Fibroblast of mammary gland (primary cell): ENCODE results near the gene SEC14L1.
"Not testable (repeated sequence)": the region's sequence is repeated elsewhere in the genome, so short reads cannot be mapped to it uniquely, and the experiment has no call there.

Source experiments
- DNase-seq: peaks from one replicate; pipeline ENCODE4 v3.0.0-alpha.2; 2010; ENCODE audit warnings: low read depth
- H3K4me3 ChIP-seq: 2 replicates; pipeline ENCODE4 v1.5.1; 2011; ENCODE audit warnings: low read depth, mild to moderate bottlenecking, low read length, moderate library complexity; ENCODE audit not compliant: control insufficient read depth
- TF ChIP-seq, protein P1 (sequence below): conservative IDR thresholded peaks from 2 replicates; pipeline ENCODE4 v1.5.1; 2011; ENCODE audit warnings: low read depth, low read length, inconsistent platforms; ENCODE audit not compliant: control insufficient read depth, insufficient read depth

SEC14L1 gene

DNA sequence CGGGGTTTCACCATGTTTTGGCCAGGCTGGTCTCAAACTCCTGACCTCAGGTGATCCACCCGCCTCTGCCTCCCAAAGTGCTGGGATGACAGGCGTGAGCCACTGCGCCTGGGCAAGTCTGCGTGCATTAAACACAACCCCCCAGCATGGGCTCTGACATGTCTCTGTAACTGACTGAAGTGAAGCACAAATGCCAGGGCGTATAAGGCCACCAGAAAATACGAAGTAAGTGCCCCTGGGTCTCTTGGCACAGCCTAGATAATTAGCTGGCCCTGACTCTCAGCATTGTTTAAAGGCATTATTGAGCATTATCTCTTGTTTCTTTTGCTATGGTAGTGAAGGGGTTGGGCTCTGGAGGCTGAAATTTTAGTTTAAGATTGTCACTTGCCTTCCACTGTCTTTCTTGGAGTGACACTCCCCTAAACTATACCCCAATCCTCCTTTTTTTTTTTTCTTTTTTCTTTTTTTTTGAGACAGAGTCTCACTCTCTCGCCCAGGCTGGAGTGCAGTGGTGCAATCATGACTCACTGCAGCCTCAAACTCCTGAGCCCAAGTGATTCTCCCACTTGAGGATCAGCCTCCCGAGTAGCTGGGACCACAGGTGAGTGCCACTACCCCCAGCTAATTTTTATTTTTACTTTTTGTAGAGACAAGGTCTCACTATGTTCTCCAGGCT is 8.2 kb upstream of the SEC14L1 start:
- H3K4me3 ChIP-seq: no peak overlapping the region
- TF ChIP-seq, protein P1, sequence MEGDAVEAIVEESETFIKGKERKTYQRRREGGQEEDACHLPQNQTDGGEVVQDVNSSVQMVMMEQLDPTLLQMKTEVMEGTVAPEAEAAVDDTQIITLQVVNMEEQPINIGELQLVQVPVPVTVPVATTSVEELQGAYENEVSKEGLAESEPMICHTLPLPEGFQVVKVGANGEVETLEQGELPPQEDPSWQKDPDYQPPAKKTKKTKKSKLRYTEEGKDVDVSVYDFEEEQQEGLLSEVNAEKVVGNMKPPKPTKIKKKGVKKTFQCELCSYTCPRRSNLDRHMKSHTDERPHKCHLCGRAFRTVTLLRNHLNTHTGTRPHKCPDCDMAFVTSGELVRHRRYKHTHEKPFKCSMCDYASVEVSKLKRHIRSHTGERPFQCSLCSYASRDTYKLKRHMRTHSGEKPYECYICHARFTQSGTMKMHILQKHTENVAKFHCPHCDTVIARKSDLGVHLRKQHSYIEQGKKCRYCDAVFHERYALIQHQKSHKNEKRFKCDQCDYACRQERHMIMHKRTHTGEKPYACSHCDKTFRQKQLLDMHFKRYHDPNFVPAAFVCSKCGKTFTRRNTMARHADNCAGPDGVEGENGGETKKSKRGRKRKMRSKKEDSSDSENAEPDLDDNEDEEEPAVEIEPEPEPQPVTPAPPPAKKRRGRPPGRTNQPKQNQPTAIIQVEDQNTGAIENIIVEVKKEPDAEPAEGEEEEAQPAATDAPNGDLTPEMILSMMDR: no peak
- DNase-seq: peak; percentile 32

DNA sequence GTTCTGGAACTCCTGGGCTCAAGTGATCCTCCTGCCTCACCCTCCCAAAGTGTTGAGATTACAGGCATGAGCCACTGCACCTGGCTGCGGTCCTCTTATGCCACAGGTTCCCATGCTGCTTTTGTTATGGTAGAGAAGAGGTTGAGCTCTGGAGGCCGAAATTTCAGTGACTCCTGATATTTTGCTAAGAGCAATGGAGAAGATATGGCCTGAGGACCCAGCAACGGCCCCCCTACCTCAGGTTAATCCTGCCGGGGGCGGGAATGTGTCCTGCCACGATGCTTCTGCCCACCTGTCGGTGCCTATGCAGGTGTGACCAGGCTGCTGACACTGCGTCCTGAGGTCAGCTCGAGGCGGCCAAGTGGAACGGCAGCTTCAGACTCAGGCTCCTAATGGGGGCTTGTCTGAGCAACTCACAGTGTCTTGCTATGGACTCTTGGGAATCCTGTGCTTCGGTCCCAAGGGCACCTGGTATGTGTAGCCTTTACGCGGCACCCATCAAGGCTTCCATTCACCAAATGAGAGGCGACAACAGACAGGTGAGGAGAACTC is 7.6 kb upstream of the SEC14L1 start:
- H3K4me3 ChIP-seq: no peak overlapping the region
- DNase-seq: no peak
- TF ChIP-seq, protein P1: no peak

DNA sequence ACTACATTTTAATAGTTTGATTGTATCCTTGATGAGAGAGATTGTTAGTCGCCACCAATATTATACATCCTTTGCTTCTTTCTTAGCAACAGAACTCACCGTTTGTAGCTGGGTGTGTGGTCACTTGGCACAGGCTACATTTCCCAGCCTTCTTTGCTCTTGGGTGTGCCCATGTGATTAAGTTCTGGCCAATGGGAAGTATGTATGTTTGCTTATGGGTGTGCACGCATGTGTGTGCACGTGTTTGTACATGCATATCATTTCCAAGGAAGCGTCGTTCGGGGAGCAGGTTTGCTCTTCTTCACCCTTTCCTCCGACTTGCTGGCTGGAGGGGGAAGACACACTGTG is 4.4 kb upstream of the SEC14L1 start:
- H3K4me3 ChIP-seq: no peak overlapping the region
- DNase-seq: no peak
- TF ChIP-seq, protein P1: no peak

DNA sequence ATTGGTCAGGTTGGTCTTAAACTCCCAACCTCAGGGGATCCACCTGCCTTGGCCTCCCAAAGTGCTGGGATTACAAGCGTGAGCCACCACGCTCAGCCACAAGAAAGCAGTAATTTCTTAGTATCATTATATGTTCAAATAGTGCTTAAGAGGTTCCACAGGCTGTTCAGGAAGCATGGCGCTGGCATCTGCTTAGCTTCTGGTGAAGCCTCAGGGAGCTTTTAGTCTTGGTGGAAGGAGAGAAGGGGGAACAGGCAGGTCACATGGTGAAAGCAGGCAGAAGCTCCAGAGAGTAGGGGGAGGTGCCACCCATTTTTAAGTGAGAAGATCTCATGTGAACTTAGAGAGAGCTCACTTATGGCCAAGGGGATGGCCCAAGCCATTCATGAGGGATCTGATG is 3.7 kb upstream of the SEC14L1 start:
- TF ChIP-seq, protein P1: no peak
- no peak overlapping the region for H3K4me3 ChIP-seq
- DNase-seq: no peak

DNA sequence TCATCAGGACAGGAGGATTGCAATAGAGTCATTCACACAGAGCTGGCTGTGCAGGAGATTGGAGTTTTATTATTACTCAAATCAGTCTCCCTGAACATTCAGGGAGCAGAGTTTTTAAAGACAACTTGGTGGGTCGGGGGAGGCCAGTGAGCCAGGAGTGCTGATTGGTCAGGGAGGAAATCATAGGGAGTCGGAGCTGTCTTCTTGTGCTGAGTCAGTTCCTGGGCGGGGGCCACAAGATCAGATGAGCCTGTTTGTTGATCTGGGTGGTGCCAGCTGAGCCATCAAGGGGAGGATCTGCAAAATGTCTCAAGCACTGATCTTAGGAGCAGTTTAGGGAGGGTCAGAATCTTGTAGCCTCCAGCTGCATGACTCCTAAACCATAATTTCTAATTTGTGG is 2.9 kb upstream of the SEC14L1 start:
- DNase-seq: peak; percentile 91
- H3K4me3 ChIP-seq: not testable (repeated sequence)

DNA sequence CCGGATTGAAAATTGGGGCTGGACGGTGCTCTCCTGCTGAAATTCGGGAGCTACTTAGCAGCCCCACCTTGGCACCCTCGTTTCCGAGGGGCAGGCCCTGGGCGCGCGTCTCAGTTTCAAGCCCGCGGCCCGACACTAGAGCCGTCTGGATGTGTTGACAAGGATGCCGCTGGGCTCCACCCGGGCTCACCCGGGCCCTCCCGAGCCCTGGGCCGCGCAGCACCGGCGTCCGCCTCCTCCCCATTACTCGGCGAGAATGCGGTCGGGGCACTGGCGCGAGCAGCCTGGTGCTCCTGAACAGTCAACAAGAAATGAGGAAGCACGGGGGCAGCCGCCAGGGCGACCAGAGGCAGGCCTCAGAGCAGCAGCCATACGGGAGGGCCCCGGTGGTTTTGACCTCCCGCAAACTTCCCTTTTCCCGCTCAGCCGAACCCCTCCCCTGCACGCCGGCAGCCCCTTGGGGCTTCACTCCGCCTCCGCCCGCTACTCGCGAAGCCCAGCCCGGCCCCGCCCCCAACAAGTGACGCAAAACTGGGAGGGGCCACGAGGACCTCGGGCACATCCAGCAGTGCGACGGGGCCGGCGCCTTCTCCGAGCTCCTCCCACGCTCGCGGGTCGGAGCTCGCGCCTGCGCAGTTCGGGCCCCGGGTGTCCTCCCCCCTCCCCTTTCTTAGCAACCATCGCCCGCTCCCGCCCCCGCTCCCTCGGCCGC is 447 bp upstream of the SEC14L1 start:
- peak; percentile 96 for DNase-seq

More for the DNA sequence above, 447 bp upstream of the SEC14L1 start:
- TF ChIP-seq, protein P1: no peak
- peak overlapping the region; percentile 31 for H3K4me3 ChIP-seq
